ENCODE data around the gene NYAP2.

The NYAP2 gene

DNA sequence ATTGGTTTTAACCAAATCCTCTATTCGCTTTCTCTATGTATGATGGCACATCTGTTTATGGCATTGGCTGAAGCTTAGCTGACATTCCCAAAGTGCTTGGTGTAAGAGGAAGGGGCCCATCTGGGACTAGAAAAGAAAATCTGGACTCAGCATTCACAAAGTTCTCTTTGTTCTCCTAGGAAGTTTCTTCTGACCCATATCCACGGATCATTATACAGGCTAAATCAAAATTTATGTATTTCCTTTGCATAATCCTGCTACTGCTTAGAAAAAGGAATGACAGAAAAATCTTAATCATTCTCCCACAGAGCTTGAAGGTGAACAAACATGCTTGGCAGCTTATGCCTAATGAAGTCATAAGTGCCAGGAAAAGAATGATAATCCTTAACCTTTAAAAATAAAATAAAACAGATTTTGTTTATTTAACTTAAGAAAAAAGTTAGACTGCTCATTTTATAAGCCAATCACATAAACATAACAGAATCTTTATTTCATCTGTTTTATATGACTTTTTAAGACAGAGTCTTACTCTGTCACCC lies 88.4 kb downstream of the NYAP2 start:
- Histone ChIP-seq H3K36me3 (ENCODE audit: insufficient read depth) (no peaks in the 10 kb centered on the region), H3K79me2 (ENCODE audit: insufficient read depth, low read depth) (no peaks in the 10 kb centered on the region), H4K20me1 (ENCODE audit: insufficient read depth) (no peaks in the 10 kb centered on the region), H3K27ac (no peak overlapping the region), H3K27me3 (ENCODE audit: insufficient read depth, low read depth) (no peaks in the 10 kb centered on the region), H3K4me2 (no peak overlapping the region), H3K4me1 (ENCODE audit: low read depth, poor library complexity, severe bottlenecking) (no peaks in the 10 kb centered on the region), H3K9ac (no peak overlapping the region), H2AFZ (ENCODE audit: low read depth) (no peak overlapping the region), H3K4me3 (IDR thresholded peaks at IDR 0.05; ENCODE audit: insufficient read depth, low read depth, low read length) (no peak overlapping the region)
- TF ChIP-seq, protein P1, sequence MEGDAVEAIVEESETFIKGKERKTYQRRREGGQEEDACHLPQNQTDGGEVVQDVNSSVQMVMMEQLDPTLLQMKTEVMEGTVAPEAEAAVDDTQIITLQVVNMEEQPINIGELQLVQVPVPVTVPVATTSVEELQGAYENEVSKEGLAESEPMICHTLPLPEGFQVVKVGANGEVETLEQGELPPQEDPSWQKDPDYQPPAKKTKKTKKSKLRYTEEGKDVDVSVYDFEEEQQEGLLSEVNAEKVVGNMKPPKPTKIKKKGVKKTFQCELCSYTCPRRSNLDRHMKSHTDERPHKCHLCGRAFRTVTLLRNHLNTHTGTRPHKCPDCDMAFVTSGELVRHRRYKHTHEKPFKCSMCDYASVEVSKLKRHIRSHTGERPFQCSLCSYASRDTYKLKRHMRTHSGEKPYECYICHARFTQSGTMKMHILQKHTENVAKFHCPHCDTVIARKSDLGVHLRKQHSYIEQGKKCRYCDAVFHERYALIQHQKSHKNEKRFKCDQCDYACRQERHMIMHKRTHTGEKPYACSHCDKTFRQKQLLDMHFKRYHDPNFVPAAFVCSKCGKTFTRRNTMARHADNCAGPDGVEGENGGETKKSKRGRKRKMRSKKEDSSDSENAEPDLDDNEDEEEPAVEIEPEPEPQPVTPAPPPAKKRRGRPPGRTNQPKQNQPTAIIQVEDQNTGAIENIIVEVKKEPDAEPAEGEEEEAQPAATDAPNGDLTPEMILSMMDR (conservative IDR thresholded peaks at IDR 0.05; ENCODE audit: low read depth, low read length): no peak

DNA sequence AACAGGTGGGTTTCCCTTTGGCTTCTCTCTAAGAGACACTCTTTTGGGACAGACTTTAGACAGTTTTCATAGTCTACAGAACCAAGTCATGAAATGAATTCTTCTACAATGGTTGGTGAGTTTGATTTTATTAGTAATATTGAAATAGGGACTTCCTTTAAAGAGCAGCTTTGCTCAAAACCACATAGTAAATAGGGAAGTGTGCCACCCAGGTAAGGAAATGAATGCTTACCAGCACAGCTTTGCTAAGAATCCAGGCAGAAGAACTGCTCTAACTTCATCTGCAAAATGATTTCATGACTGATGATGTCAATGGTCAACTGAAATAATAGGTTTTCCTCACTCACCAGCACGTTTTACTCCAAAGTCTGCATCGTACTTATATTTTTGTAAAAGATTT lies 89.2 kb downstream of the NYAP2 start:
- Histone ChIP-seq H3K4me2 (no peak overlapping the region), H3K27me3 (ENCODE audit: insufficient read depth, low read depth) (no peaks in the 10 kb centered on the region), H3K9ac (no peak overlapping the region), H3K79me2 (ENCODE audit: insufficient read depth, low read depth) (no peaks in the 10 kb centered on the region), H3K36me3 (ENCODE audit: insufficient read depth) (no peaks in the 10 kb centered on the region), H2AFZ (ENCODE audit: low read depth) (no peak overlapping the region), H3K4me3 (IDR thresholded peaks at IDR 0.05; ENCODE audit: insufficient read depth, low read depth, low read length) (no peak overlapping the region), H3K27ac (no peak overlapping the region), H4K20me1 (ENCODE audit: insufficient read depth) (no peaks in the 10 kb centered on the region), H3K4me1 (ENCODE audit: low read depth, poor library complexity, severe bottlenecking) (no peaks in the 10 kb centered on the region)
- TF ChIP-seq, protein P1 (conservative IDR thresholded peaks at IDR 0.05; ENCODE audit: low read depth, low read length): no peak

DNA sequence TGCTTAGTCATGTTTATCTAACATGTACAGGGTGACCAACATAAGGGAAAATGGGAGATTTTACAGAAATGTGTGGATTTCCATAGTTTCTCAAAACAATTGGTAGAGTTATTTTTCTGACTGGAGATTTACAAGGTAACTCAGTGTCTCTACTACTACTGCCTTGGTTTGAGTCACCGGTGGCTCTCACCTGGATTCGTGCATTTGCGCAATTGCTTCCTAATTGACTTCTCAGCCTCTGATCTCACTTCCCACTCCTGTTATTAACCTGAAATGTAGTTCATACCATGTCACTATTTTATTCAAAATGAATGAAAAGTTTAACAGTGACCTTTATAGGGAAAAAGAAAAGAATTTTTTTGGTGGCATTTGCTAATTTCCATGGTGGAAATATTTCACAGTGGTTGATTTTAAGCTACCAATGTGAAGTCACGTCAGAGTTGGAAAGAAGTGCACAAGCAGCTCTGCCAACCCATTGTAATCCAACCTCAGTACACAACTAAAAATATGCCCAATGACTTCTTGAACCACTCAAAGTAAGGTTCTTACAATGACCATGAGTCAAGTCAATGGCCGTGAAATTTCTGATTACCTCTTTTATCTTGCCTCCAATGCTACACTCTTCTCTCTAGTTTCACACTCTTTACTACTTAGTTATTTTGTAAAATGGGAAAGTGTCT lies 94.0 kb downstream of the NYAP2 start:
- Histone ChIP-seq H4K20me1 (ENCODE audit: insufficient read depth) (no peaks in the 10 kb centered on the region), H3K27me3 (ENCODE audit: insufficient read depth, low read depth) (no peaks in the 10 kb centered on the region), H2AFZ (ENCODE audit: low read depth) (no peak overlapping the region), H3K27ac (no peak overlapping the region), H3K36me3 (ENCODE audit: insufficient read depth) (no peaks in the 10 kb centered on the region), H3K9ac (no peak overlapping the region), H3K4me2 (no peak overlapping the region), H3K4me3 (IDR thresholded peaks at IDR 0.05; ENCODE audit: insufficient read depth, low read depth, low read length) (no peak overlapping the region), H3K4me1 (ENCODE audit: low read depth, poor library complexity, severe bottlenecking) (no peaks in the 10 kb centered on the region), H3K79me2 (ENCODE audit: insufficient read depth, low read depth) (no peaks in the 10 kb centered on the region)
- TF ChIP-seq, protein P1 (conservative IDR thresholded peaks at IDR 0.05; ENCODE audit: low read depth, low read length): no peak

DNA sequence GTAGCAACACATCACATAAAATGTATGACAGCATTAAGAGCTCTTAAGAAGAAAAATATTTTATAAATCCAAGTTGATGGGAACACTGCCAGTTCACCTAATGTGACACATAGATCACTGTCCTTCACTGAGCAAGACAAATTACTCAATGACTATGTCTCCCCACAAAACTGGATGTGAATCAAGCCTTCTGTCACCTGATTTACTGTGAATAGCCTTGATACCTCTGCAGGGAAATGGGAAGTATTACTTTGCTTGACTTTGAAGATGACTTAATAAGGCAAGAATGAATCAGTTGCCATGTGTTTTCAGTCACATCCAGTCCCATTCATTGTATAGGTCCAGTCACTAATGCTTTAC lies 94.6 kb downstream of the NYAP2 start:
- TF ChIP-seq, protein P1 (conservative IDR thresholded peaks at IDR 0.05; ENCODE audit: low read depth, low read length): no peak
- Histone ChIP-seq H3K4me1 (ENCODE audit: low read depth, poor library complexity, severe bottlenecking) (no peaks in the 10 kb centered on the region), H3K4me3 (IDR thresholded peaks at IDR 0.05; ENCODE audit: insufficient read depth, low read depth, low read length) (no peak overlapping the region), H3K36me3 (ENCODE audit: insufficient read depth) (no peaks in the 10 kb centered on the region), H3K27me3 (ENCODE audit: insufficient read depth, low read depth) (no peaks in the 10 kb centered on the region), H3K27ac (no peak overlapping the region), H2AFZ (ENCODE audit: low read depth) (no peak overlapping the region), H4K20me1 (ENCODE audit: insufficient read depth) (no peaks in the 10 kb centered on the region), H3K9ac (no peak overlapping the region), H3K79me2 (ENCODE audit: insufficient read depth, low read depth) (no peaks in the 10 kb centered on the region), H3K4me2 (no peak overlapping the region)

All from KMS-11 (cell line).